Measurements from ENCODE around the gene CCR7. TPM values are rescaled to one million over a fixed set of nuclear protein-coding genes. Genes with fewer than 3 reads are reported as not detected.
A peak's percentile ranks its signal among the peaks of the same experiment; 100 is the strongest.

CCR7 gene
- total and polyA plus RNA-seq, 2 of the 4 experiments (the other 2 are of a cell fraction), result 0.14 to 0.36 TPM

- TF ChIP-seq SMC3 (IDR thresholded peaks at IDR 0.05; ENCODE audit: low read depth, low read length) (no peak), RCOR1 (IDR thresholded peaks at IDR 0.05; ENCODE audit: insufficient replicate concordance, low read length) (peak; percentile 91), CEBPB (IDR thresholded peaks at IDR 0.05; ENCODE audit: low read depth, low read length) (peak; percentile 86)
Measured at GRCh38 chr17:40551879-40552768, 13.1 kb downstream of the CCR7 start (continued).

All from IMR-90 (cell line).